NCI-H1694 treated with DMSO at 0.1 percent for 48 hours (cell line): Measurements from ENCODE around the gene OR2C1.

Experiments used
- DNase-seq: peaks from one replicate; lab custom pipeline; 2025; lab: John Stamatoyannopoulos, UW

The OR2C1 gene

DNA sequence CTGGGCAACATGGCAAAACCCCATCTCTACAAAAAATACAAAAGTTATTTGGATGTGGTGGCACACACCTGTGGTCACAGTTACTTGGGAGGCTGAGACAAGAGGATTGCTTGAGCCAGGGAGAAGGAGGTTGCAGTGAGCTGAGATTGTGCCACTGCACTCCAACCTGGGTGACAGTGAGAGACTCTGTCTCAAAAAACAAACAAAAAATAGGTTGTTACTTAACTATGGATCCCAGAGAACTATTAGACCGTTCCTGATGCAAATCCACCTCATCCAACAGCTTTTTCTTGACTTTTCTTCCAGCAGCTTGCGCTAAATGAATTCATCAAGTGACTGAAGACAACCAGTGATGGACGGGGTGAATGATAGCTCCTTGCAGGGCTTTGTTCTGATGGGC lies at the start of gene OR2C1:
Gene OR2C1 (plus strand): TSS at position 301 of the 400 bp plus-strand sequence. CDS start 52 bp downstream, at position 353.
- DNase-seq: no peak

DNA sequence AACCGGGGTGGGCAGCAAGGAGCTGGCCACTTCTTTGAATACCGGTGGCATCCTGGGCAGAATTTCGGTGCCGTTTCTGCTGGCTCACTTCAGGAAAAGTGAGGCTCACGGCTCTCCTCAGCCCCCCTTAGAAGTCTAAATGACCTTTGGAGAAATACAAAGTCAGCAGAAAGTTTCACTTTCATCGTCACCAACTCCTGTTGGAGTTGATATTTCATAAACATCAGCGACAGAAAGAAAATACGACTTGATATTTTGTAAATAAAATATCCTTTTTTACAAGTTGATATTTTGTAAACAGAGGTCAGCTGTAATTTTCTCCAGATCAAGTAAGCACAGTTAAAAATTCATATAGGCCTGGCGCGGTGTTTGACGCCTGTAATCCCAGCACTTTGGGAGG lies 49.6 kb upstream of the OR2C1 start:
- no peak for DNase-seq

DNA sequence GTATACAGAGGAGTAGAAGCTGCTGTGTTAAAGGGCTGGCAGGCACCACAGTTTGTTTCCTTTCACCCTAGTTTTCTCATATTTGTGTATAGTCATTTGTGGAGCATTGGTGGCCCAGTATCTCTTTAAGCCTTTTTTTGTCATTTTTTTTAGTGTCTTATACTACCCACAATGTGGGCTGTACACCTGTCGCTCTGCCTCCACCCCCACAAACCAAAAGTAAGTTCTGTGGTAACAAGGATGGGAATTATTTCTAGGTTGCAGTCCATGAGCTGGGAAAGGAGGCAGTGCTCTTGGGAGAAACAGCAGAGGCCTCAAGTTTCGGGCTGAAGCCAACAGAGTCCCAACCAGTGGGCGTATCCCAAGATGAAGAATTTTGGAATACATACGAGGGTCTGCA lies 44.2 kb upstream of the OR2C1 start:
- no peak for DNase-seq

DNA sequence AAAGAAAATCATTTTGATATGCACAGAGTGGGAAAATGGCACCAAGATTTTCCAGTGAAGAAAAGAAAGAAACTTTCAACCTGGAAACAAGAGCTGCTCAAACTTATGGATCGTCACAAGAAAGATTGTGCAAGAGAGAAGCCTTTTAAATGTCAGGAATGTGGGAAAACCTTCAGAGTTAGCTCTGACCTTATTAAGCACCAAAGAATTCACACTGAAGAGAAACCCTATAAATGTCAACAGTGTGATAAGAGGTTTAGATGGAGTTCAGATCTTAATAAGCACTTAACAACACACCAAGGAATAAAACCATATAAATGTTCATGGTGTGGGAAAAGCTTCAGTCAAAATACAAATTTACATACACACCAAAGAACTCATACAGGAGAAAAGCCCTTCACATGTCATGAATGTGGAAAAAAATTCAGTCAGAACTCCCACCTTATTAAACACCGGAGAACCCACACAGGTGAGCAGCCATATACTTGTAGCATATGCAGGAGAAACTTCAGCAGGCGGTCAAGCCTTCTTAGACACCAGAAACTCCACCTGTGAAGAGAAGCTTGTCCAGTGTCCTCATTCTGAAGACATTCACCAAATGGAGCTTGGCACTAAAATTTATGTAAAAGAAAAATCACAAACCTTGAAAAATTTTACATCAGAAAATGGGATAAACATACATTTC lies 38.2 kb upstream of the OR2C1 start:
- DNase-seq: no peak

DNA sequence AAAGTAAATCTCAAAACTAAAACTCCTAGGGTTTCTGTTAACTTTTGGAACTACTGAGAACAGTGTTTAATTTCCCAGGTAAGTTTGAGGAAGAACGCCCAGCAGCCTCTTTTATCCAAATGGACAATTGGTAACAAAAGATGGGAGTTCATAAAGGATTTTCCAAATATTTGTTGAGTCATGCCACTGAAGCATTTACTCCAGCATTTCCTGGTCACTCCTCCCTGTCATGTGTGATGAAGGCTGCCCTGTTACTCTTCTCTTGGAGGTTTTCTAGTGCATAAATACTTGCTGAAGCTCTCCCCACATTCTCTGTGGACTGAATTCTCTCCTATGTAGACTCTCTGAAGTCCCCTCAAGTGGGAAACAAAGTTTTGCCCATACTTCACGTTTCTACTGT lies 33.9 kb upstream of the OR2C1 start:
- no peak for DNase-seq

DNA sequence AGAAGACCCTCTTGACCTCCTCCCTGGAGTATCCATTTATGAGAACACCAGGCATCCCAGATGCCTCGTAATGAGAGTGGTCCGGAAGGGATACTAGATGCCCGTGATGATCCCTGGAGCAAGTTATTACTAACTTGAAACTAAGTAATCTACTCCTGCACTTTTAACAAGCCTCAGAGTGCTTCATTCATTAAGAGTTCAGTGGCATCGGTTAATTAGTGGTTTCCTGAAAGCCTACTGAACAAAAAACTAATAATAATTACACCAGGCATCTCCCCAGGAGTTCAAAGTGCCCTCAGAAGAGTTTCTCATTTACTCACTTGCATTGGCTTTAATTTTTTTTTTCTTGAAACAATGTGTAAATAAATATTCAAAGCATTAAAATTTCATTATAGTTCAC lies 28.2 kb upstream of the OR2C1 start:
- DNase-seq: no peak

DNA sequence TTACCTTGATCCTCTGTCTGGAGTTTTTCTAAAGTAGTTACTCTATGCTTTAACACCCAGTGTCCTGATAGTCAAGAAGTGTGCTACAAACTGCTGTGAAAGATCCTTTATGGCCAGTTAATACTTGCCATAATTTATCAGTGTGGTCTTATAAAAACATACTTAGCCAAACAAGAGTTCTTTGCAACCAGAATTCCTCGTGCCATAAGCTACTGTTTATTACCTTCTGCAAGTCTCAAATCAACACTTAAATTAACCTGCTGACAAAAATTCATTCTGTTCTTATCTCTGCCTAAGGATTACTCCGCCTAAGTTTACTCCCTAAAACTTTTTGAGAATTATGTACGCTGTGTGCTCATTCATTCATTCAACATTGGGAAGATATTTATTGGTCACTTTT lies 27.6 kb upstream of the OR2C1 start:
- DNase-seq: no peak

DNA sequence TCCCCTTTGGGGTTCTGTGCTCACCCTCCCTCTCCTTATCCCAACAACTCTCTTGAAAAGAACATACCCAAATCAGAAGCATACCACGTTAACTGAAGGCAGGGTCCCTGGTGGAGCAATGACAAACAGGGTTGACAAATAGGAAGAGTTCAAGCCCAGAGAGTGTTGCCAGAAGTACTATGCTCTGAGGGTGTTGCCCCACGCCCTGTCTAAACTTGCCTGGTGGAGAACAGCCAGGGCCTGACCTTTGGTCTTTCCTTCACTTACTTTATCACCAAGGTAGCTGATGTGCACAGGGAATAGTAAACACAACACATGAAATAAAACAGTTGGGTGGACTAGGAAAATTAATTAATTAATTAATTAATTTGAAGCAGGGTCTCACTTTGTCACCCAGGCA lies 27.0 kb upstream of the OR2C1 start:
- no peak for DNase-seq

DNA sequence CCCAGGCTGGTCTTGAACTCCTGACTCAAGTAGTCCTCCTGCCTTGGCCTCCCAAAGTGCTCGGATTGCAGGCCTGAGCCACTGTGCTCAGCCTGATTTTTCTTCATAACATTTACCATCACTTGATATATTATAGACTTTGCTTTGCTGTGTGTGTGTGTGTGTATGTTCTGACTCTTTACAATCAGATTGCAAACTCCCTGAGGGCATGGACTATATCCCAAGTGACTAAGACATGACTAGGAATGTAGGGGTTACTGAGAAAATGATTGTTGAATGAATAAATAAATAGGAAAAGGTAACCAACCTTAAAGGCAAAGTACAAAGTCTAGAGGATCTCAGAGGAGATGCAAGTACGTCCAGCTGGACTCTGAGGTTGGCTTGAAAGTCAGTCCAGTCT lies 9.6 kb upstream of the OR2C1 start:
- no peak for DNase-seq

DNA sequence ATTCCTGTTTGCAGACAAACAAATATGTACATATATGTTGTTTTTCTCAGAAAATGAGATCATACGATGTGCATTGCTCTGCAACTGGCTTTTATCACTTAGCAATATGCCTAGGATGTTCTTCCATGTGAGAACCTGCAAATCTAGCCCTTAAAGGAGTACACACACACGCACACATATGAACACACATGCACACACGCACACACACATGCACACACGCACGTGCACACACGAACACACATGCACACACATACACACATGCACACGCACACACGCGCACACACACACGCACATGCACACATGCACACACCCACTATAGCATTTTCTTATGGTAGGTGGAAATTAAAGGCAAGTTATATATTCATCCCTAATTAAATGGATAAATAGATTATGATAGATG lies 8.1 kb upstream of the OR2C1 start:
- no peak for DNase-seq

DNA sequence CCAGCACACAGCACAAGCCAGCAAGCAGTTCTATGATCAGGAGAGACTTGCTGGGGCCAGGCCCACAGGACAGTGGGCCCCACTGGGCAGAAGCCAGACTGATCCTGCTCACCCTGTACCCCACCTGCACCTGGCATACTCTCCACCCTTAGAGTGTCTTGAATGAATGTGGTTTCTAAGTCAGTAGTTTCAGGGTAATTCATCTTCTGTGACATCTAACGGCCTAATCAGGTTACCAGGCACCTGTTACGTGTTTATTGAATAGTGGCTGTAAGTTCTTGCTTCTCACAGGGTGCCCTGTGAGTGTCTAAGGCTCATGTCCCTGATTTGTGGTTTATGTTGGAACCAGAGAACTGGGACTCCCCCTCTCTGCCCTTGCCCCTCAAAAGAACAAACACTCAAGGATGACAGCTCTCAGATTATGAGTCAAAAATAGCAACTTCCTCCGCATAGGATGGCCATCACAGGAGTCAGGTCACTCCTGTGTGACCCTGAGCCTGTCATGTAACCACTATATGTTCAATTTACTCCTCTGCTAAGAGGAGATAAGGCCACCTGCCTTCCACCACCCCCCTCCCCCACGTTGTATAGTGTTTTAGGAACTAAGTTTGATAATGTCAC lies 7.0 kb upstream of the OR2C1 start:
- DNase-seq: no peak

DNA sequence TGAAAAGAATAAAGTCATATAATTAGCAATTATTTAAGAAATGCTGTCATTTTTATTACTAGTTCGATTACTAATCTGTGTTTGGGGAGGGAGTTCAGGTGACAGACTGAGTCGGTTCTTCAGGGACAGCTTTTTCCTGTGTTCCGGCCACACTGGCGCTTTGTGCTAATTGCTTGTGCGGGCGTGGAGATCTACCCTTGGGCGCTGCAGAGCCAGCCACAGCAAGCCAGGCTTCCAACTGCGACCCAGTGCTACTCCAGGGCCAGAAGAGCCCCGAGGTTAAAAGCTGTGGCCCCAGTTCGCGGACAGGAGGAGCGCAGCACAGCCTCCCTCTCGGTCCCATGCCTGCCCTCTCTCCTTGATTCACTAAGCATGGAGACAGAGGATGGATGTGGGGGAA lies 6.5 kb upstream of the OR2C1 start:
- DNase-seq: no peak

DNA sequence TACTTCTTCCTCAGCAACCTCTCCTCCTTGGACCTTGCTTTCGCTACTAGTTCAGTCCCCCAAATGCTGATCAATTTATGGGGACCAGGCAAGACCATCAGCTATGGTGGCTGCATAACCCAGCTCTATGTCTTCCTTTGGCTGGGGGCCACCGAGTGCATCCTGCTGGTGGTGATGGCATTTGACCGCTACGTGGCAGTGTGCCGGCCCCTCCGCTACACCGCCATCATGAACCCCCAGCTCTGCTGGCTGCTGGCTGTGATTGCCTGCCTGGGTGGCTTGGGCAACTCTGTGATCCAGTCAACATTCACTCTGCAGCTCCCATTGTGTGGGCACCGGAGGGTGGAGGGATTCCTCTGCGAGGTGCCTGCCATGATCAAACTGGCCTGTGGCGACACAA lies 429 bp downstream of the OR2C1 start:
- no peak for DNase-seq

DNA sequence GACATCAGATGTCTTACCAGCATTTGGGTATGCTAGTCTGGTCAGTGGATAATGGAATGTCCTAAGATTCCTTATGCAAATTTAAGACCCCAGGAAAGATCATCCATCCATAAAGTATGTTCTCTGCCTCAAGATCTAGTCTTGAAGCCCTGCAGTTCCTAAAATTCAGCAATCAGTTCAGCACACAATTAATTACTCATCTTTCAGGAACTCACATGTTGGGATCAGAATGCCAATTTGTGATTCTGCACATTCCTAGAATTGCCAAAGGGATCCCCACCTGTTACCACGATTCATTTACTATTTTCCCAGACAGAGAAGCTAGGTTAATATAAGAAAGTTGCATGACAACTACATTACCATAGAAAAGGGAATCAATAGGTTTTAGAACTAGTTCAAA lies 3.2 kb downstream of the OR2C1 start:
- no peak for DNase-seq

DNA sequence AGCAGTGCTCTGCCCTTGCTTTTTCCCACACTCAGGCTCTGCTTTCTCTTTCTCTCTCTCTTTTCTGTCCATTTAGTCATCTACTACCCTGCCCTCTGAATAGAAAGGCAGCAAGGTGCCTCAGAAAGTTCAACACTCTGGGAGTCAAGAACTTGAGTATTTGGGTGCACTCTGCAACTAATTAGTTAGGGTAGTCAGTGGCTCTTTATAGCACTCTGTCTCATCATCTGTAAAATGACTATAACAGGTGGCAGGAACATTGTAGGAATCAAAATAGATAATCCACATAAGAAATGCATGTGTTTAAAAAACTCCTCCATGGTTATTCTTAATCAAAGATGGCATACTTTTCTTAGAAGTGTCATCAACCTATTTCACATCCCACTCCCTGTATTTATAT lies 7.2 kb downstream of the OR2C1 start:
- DNase-seq: no peak

DNA sequence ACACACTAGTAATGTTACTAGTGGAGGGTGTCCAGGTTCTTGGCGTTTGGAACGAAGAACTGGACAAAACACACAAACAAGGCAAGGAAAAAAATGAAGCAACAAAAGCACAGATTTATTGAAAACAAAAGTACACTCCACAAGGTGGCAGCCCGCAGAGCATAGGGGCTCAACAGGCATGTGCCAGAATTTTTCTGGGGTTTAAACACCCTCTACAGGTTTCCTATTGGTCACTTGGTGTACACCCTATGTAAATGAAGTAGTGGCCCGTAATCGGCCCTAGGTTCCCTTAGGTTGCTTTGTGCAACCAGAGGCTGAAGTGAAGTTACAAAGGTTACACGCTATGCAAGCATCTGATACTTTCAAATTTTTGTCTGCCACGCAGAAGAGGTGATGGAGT lies 8.1 kb downstream of the OR2C1 start:
- DNase-seq: no peak

DNA sequence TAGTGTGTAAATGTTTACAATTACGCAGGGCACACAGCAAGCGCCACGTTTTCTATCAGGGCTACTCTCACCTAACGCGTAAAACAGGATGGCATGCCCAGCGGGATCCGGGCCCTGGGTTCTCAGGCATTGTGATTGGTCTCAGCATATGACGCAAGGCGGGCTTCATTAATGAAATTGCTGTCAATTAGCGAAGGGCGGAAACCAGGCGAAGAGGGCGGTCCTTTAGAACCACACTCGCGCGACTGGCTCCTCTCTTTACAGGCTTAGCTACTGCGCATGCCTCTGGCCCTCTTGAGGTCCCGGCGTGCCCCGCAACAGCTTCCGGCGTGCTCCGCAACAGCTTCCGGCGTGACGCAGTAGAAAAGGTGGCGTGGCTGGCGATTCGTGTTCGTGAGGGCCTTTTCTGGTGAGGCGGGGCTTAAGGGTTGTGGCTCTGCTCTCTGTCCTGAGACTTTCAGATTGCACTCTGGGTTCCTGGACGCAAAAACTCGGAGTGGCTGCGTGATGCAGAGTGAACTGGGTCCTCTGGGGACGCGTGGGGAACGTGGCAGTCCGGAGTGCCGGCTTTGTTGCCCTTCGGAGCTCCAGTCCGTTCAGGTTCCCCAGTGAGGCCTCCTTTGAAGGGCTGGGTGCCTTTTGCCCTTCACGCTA lies 9.2 kb downstream of the OR2C1 start:
- DNase-seq: peak; percentile 86

DNA sequence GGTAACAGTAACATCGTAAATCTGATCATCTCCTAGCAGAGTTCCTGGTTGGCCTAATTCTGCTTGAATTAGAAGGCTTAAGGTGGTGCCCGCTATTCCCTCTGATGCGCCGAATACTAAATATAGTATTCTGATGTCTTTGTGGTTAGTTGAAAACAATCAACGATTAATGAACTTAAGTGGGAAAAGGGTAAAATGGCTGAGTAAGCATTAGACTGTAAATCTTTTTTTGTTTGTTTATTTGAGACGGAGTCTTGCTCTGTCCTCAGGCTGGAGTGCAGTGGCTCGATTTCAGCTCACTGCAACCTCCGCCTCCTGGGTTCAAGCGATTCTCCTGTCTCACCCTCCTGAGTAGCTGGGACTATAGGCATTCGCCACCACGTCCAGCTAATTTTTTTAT lies 13.4 kb downstream of the OR2C1 start:
- DNase-seq: no peak

DNA sequence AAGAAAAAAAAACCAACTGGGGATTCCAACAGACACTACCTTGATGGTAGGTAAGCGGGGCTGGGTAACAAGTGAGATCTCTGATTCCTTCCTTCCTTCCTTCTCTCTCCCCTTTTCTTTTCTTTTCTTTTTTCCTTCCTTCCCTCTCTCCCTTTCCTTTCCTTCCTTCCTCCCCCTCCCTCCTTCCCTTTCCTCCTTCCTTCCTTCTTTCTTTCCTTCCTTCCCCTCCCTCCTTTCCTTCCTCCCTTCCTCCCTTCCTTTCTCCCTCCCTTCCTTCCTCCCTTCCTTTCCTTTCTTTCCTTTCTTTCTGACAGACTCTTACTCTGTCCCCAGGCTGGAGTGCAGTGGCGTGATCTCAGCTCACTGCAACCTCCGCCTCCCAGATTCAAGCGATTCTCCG lies 20.0 kb downstream of the OR2C1 start:
- no peak for DNase-seq

DNA sequence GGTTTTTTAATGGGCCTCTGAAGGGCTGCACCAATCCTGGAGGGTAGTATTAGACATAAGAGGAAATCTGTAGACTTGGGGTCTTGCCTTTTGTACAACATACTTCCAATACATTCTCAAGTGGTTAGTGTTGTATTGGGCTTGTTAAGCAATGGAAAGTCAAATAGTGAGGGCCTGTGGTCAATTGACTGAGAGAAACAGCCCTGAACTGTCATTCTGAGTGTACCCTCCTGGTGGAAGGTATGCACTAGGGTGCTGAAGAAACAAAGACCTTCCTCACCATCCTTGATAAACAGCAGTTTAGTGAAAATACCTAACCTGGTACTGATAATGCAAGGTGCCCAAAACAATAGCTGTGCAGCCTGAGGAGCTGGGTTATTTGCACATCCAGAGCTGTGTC lies 22.2 kb downstream of the OR2C1 start:
- no peak for DNase-seq

DNA sequence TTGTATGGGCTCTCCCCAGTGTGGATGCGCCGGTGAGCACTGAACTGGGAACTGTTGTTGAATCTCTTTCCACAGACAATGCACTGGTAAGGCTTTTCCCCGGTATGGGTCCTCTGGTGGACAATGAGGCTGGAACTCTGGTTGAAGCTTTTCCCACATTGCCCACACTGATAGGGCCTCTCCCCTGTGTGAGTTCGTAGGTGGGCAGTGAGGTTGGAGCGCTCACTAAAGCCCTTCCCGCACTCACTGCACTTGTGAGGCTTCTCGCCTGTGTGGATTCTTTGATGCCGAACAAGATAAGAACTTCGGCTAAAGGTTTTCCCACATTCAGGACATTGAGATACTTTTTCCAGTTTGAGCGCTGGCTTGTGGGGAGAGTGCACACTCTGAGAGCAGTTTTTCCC lies 27.4 kb downstream of the OR2C1 start:
- no peak for DNase-seq

DNA sequence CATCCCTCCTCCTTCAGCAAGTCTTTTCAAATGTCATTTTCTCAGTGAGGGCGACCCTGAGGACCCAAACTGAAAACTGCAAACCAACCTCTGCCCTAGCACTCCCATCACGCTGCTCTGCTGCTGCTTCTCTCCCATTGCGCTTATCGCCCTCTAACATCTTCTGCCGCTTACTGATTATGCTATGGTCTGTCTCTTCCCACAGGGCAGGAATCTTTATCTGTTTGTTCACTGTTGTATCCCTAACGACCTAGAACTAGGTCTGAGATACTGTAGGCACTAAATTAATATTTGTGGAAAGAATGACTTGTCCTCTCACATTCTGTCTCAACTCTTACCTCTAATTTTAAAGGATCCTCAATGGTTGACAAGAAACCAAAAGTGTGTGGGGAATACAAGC lies 32.6 kb downstream of the OR2C1 start:
- no peak for DNase-seq

DNA sequence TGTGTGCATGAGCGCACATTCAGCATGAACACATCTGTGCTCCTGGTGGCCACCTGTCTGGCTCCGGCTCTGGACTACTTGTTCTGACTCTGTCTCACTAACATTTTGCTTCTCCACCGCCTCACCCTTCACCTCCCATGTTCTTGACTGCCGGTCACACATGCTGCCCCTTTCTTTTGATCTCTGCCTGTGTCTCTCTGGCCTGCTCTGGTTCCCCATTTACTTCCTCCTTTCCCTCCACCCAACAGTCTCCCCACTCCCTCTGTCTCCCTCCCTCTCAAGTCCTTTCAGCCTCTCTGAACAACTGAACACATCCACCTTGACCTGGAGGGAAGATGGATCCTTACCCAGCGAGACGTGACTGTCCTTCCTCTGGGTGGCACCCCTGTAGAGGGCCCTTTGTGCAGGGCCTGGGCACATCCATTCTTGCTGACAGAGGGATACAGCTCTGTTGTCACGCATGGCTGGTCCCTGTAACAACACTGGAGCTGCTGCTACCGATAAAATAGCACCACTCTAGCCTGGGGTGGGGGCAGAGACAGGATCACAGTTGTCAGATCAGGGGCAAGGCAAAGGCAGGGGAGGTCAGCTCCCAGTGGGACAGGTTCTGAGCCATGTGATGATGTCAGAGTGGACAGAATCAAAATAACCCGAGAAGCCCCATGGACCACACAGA lies 34.1 kb downstream of the OR2C1 start:
- DNase-seq: no peak
